Esophagus squamous epithelium (tissue), 4 donors: Measurements from ENCODE around the gene TULP4.

Source experiments
- POLR2A ChIP-seq, 4 donors: fragments of 450-650 bp; IDR thresholded peaks; one replicate each; pipeline ENCODE4 v1.6.1; 2017; ENCODE audit warnings: antibody characterized with exemption in 4 of 4, mild to moderate bottlenecking in 4 of 4, moderate library complexity in 3 of 4
- TF ChIP-seq, protein P1 (sequence below), 6 experiments: fragments of 450-650 bp in 4 of 6; fragments of 200-600 bp in 2 of 6; sonication (generic) in 2 of 6; IDR thresholded peaks; one replicate each; pipeline ENCODE4 v1.5.1; 2016 to 2019; ENCODE audit warnings: antibody characterized with exemption in 6 of 6, mild to moderate bottlenecking in 4 of 6, moderate library complexity in 4 of 6

DNA sequence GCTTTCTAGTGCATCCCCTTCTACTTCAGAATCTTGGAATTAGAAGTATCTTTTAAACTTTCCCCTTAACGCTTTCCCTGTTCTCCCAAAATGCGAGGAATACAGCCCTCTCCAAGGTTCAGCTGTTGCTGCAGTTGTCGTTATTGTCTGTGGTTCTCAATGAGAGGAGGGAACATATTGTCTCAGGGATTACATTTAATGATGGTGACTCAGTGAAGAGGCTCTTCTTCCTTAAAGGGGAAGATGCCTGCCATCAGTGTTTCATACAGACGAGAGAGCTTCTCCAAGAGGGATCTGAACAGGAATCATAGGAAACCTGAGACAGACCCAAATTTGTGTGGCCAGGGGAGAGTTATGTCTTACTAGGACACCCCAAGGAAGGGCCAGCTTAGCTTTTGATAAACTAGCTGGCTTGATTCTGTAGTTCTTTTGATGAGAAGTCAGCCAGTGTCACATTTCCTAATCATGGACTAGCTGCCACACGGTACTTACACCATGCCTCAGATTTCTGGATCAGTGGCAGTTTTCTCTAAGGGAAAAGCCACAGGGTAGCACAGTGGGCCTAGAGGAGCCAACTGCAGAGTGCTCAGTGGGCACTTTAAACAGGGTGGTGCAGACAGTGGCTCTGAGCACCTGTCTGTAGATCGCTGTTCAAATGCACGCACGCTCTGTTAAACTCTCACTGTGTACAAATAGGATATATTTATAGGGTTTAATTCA lies 187.9 kb downstream of the TULP4 start:
- TF ChIP-seq, protein P1, sequence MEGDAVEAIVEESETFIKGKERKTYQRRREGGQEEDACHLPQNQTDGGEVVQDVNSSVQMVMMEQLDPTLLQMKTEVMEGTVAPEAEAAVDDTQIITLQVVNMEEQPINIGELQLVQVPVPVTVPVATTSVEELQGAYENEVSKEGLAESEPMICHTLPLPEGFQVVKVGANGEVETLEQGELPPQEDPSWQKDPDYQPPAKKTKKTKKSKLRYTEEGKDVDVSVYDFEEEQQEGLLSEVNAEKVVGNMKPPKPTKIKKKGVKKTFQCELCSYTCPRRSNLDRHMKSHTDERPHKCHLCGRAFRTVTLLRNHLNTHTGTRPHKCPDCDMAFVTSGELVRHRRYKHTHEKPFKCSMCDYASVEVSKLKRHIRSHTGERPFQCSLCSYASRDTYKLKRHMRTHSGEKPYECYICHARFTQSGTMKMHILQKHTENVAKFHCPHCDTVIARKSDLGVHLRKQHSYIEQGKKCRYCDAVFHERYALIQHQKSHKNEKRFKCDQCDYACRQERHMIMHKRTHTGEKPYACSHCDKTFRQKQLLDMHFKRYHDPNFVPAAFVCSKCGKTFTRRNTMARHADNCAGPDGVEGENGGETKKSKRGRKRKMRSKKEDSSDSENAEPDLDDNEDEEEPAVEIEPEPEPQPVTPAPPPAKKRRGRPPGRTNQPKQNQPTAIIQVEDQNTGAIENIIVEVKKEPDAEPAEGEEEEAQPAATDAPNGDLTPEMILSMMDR (IDR thresholded peaks at IDR 0.05) = no peak
- no peak for TF ChIP-seq POLR2A (IDR thresholded peaks at IDR 0.05)
